ENCODE data around the gene CYB5A.
"Not testable (repeated sequence)": the region's sequence is repeated elsewhere in the genome, so short reads cannot be mapped to it uniquely, and the experiment has no call there.

CYB5A gene

GRCh38 chr18:74294526-74294925, 2.8 kb upstream of the CYB5A start:
- no peak for DNase-seq (ENCODE audit: low read depth in 2 of 2)

- not testable (repeated sequence) for DNase-seq (ENCODE audit: low read depth in 2 of 2)
These were observed 1.2 kb upstream of the CYB5A start for GRCh38 chr18:74292982-74293381.

- no peak for DNase-seq (ENCODE audit: low read depth in 2 of 2)
These were observed 737 bp upstream of the CYB5A start for GRCh38 chr18:74292541-74292858.

- no peak for DNase-seq (ENCODE audit: low read depth in 2 of 2)
These were observed 342 bp downstream of the CYB5A start for GRCh38 chr18:74291472-74291770.

GRCh38 chr18:74290794-74291471, 830 bp downstream of the CYB5A start:
- DNase-seq (ENCODE audit: low read depth in 2 of 2) = no peak

GRCh38 chr18:74290021-74290420, 1.7 kb downstream of the CYB5A start:
- DNase-seq (ENCODE audit: low read depth in 2 of 2) = no peak

- no peak for DNase-seq (ENCODE audit: low read depth in 2 of 2)
These were observed 2.6 kb downstream of the CYB5A start for GRCh38 chr18:74289137-74289536.

GRCh38 chr18:74288730-74289129, 3.0 kb downstream of the CYB5A start:
- DNase-seq (ENCODE audit: low read depth in 2 of 2) = no peak

GRCh38 chr18:74288041-74288440, 3.7 kb downstream of the CYB5A start:
- DNase-seq (ENCODE audit: low read depth in 2 of 2) = no peak

- no peak for DNase-seq (ENCODE audit: low read depth in 2 of 2)
These were observed 4.9 kb downstream of the CYB5A start for GRCh38 chr18:74286856-74287255.

- no peak for DNase-seq (ENCODE audit: low read depth in 2 of 2)
These were observed 5.5 kb downstream of the CYB5A start for GRCh38 chr18:74286106-74286855.

- DNase-seq (ENCODE audit: low read depth in 2 of 2) = not testable (repeated sequence)
These were observed 6.2 kb downstream of the CYB5A start for GRCh38 chr18:74285583-74285982.

GRCh38 chr18:74284980-74285355, 6.8 kb downstream of the CYB5A start:
- no peak for DNase-seq (ENCODE audit: low read depth in 2 of 2)

GRCh38 chr18:74284191-74284979, 7.4 kb downstream of the CYB5A start:
- DNase-seq (ENCODE audit: low read depth in 2 of 2) = no peak

- DNase-seq (ENCODE audit: low read depth in 2 of 2) = no peak
These were observed 8.1 kb downstream of the CYB5A start for GRCh38 chr18:74283646-74284045.

GRCh38 chr18:74282755-74283554, 8.8 kb downstream of the CYB5A start:
- no peak for DNase-seq (ENCODE audit: low read depth in 2 of 2)

- DNase-seq (ENCODE audit: low read depth in 2 of 2) = no peak
These were observed 9.6 kb downstream of the CYB5A start for GRCh38 chr18:74281980-74282754.

- DNase-seq (ENCODE audit: low read depth in 2 of 2) = no peak
These were observed 10.5 kb downstream of the CYB5A start for GRCh38 chr18:74281011-74281979.

- no peak for DNase-seq (ENCODE audit: low read depth in 2 of 2)
These were observed 12.8 kb downstream of the CYB5A start for GRCh38 chr18:74278983-74279382.

GRCh38 chr18:74278058-74278457, 13.7 kb downstream of the CYB5A start:
- no peak for DNase-seq (ENCODE audit: low read depth in 2 of 2)
